Activated CD4-positive, alpha-beta T cell treated with anti-CD3 and anti-CD28 coated beads for 24 hours (primary cell): ENCODE data around the gene NMNAT1.
"Not testable (repeated sequence)": the region's sequence is repeated elsewhere in the genome, so short reads cannot be mapped to it uniquely, and the experiment has no call there.

Source experiments
- DNase-seq, 2 donors: peaks; one replicate each; pipeline ENCODE4 v3.0.0-alpha.2; 2020; ENCODE audit warnings: low read depth in 2 of 2

NMNAT1 gene

DNA sequence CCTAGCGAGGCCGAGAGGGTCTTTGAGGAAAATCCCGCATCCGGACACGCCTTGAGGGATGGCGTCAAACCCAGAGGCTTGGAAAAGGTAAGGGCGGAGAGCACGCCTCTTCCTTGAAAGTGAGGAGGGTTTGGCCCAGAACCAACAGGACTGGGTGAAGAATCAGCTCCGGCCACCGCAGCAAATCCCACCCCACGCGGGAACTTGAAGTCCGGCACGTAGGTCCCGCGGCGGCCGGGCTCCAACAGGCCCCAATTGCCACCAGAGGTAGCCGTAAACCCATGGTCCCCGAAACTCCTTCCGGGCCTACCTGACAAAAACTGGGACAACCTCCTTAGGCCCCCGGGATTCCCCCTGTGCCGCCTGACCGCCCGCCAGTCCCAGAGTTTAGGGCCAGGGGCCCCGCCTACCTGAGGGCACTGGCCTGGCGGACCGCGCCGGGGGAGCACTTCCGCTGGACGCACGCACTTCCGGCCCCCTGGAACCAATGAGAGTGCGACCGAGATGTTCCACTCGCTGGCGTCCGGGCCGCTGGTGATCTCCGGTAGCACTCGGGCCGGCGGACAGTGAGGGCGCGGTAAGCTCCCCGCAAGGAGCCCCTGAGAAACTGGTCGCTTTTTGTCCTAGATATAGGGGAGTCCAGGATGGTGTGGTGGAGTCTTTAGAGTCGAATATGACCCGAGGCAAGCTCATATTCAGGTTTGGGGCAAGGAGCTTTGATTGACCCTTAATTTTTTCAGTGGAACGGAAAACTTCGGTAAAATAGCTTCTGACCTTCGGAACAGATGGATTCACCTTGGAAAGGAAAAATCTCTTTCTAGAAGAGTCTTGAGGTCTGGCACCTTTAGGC, at the start of gene NMNAT1, which contains the start of gene LZIC:
Gene NMNAT1 (plus strand): TSS at position 537 of the 850 bp plus-strand sequence. CDS start 28,599 bp downstream, outside the sequence.
Gene LZIC (minus strand): TSS at position 453 of the 850 bp plus-strand sequence. CDS start 6,772 bp downstream, outside the sequence.
- DNase-seq: peak; percentile 86 to 89

DNA sequence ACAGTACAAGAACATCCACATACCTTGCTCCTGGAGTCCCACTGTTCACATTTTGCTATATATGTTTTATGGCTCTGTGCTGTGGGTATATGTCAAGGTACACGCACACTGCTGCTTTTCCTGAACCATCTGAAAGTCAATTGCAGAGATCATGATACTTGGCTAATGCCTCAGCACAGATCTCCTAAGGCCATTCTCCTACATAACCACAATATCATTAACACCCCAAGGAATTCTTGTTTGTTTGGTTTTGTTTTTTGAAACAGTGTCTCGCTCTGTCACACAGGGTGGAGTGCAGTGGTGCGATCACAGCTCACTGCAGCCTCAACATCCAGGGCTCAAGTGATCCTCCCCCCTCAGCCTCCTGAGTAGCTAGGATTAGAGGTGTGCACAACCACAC, 49.2 kb upstream of the NMNAT1 start:
- no peak for DNase-seq

DNA sequence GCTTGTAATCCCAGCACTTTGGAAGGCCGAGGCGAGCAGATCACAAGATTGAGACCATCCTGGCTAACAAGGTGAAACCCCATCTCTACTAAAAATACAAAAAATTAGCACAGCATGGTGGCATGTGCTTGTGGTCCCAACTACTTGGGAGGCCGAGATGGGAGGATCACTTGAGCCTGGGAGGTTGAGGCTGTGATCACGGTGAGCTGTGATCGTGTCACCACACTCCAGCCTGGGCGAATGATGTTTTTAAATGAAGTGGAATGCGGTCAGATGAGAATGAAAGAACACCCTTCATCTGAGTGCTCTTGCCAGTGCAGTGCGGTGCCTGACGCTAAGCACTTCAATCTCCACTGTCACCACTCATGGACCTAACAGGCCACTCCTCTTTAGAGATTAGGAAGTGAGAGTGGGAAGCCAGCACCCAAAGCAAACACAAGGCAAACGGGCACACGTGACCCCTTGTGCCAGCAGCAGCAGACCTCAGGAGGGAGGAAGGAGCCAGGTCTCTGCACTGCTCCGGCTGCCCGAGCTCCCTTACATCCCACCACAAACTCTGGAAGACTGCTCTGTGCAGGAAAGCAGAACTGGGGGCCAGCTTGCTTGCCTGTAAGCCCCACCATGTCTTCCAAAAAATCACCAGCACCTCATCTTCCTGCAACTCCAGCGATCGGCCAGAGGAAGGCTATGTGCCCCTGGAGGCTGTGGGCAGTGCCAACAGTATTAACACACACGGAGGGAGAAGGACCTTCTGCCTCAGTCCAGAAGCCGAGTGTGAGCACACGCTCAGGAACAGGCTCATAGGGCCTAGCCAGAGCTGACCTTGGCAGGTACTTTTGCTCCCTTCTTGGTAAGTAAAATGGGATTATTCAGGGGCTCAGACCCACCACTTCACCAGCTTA, 42.9 kb upstream of the NMNAT1 start:
- no peak for DNase-seq

DNA sequence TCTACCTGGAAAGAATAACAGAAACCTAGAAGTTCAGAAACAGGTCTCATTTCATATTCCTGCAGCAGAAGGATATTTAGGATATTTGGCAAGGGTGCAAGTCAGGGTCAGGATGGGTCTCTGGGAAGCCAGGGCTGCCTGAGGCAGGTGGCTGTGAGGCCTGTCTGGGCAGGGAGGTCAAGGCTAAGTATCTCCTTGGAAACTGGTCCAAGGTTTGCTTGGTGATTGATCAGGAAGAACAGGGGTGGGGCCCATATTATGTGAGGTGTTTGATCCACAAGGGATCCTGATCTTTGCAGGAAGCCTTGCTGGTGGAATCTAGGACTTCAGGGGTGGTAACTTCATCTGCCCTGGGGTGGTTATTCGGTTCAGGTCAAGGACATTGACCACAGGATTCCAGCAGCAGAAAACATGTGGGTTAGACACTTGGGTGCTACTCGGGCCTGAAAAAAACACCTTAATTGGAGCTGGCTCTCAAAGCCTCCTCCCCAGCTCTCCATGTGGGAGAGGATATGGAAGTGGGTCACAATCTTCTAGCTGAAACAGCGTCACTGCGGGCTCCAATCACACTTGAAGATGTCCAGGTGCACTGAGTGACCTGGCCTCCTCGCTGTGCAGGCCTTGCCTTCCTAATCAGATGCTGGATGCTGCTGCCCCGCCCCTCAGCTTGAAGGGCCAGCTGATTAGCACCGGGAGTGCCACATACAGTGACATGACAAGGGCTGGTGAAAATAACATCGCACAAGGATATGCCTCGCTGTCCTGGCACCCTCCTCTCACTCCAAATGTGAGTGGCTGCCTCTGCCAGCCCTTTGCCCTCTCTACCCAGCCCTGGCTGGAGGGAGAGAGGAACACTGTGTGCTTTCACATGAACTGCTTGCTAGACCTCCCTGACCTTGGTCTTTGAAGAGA, 41.9 kb upstream of the NMNAT1 start:
- no peak for DNase-seq

DNA sequence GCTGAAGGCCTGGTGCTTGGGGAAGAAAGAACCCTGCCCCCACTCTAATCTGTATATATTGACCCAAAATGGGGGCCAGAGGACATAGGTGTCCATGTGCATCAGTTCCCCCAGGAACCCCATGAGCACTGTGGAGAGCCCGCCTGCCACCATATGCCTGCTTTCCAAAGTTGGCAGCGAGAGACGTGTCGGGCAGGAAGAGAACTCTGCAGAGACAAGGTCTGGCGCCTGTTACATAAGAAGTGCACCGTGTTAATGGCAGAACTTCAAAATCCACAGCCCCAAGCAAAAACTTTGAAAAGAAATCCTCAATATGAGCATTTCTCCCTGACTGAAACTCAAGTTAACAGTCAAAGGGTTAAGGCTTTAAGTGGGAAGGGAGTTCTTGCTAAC, 41.2 kb upstream of the NMNAT1 start:
- DNase-seq: no peak

DNA sequence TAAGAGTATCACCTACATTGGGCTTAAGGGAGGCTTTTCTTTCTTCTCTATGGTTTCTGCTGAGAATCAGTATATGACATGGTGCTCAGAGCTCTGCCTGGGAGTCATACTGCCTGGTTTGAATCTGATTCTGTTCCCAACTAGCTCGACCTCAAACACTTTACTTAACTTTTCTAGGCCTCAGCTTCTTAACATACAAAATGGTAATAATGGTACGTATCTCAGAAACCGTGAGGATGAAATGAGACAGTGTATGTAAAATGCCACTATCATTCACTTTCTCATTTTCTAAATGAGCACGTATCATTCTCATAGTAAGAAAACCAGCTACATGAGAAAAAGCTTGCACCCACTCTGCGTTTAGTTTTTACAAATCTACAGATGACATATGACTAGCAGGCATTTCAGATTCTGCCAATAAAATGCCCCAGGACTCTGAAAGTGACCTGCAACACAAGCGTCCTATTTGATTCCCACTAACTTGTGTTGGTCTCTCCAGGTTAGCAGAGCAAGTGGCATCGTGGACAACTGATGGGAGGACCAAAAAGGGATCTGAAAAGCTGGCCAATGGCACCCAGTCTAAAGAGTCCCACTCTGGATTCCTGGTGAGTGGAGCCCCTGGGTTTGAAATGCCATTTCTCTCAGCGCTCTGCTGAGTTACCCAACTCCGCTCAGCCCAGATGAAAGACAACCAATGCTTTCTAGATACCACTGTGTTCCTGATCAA, 39.3 kb upstream of the NMNAT1 start:
- DNase-seq: no peak

DNA sequence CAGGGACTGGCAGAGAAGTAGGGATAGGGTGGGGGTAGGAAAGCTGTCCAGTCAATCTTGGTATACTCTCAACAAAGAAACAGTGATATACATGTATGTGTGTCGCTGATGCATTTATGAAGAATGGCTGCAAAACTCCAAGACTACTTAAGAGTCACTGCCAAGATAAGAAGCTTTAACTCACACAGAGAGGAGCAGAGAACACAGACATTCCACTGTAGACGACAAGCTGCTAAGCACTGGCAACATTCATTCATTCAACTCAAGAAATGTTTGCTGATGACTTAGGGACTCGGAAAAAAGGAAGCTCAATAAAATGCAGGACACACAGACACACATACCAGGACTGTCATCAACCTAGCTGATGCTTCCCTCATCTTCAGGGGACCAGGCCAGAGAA, 38.7 kb upstream of the NMNAT1 start:
- DNase-seq: no peak

DNA sequence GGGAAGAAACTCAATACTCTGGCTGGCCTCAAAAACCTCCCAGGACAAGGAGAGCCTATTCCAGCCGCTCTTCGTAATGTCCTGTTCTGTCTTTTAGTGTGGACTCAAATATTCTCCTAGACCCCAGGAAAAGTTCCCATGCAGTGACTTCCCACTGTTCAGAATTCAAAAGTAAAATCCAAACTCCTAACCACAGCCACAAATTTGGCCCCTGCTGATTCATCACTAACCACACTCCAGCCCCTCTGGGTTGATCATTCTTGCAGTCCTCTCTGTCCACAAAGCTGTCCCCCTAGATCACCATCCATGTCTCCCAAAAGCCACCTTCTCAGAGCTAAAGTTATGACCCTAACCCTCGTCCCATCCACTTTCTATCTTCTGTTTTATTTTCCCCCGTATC, 38.3 kb upstream of the NMNAT1 start:
- DNase-seq: no peak

DNA sequence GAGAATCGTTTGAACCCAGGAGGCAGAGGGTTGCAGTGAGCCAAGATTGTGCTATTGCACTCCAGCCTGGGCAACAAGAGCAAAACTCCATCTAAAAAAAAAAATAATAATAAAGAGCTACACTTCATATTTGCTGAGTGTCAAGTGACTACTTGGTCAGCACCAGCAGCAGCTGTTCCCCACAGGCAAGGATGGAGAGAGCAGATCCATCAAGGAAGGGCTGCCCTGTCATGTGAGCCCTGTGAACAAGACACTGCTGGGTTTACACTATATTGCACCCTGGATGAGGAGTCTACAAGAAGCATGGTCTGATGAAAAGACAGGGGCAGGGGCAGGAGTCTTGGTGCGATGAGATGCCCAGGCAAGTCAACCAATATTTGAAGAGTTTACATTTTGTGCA, 36.8 kb upstream of the NMNAT1 start:
- no peak for DNase-seq

DNA sequence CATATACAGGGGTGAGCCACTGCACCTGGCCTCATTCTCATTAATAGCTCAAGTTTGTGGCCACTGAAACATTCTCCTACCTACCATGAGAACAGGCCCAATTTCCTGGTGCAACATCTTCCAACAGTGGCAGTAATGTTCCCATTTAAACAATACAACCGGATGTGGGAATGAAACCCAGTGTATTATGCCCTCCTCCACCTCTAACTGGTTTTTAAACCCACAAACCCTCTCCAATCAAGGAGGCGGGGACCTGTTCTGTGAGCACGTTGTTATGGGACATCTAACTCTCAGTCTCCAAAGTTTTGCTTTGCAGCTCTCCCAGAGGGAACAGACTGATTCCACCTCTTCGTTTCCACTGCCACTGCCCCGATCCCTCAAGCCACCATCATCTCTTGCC, 35.8 kb upstream of the NMNAT1 start:
- DNase-seq: no peak

DNA sequence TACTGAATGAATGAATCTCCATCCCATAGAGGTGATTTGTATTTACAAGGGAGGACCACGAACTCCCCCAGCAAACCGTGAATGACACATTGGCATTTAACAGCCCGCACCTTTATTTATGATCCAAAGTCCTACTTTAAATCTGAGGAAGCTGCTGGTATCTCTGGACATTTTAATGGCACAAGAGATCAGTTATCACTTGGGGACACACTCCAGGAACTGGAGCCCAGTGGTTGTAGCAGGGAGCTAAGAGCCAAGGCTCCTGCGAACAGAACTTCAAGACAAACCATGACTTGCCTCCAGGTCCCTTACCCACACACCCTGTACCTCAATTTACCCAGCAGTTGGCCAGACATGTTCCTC, 34.4 kb upstream of the NMNAT1 start:
- DNase-seq: no peak

DNA sequence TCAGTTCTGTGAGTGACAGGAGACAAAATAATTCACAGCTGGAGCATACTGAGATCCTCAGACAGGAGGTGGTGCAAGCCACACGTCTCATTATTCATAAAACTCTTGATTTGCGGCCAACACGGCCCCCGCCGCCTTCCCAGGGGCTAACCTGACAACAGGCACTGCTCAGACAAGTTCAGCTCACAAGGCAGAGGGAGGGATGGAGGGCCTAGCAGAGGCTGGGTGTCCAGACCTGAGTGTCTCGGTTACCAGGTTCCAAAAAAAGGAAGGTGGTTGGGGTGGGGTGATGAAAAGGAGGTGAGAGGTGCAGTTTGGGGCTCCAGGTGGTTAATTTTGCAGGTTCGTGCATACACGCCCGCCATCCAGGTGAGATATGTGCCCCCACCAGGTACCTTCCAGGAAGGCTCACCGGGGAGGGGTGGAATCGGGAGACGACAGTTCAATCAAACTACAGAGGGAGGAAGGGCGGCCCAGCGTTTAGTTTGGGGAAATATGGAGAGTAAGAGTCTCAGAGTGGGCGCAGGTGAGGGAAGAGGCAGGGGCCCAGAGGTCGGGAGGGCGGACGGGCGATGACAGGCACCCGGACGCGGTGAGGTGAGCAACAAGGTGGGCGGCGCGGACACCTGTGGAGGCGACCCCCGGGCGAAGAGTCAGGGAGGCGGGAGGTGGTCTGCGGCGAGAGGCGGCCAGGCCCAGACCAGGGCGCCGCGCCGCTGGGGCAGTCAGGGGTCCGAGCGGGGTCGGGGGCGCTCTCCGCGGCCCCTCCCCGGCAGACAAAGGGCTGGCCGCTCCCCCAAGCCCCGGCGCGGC, 33.8 kb upstream of the NMNAT1 start:
- DNase-seq: peak in 1 of 2 donors; percentile 11

DNA sequence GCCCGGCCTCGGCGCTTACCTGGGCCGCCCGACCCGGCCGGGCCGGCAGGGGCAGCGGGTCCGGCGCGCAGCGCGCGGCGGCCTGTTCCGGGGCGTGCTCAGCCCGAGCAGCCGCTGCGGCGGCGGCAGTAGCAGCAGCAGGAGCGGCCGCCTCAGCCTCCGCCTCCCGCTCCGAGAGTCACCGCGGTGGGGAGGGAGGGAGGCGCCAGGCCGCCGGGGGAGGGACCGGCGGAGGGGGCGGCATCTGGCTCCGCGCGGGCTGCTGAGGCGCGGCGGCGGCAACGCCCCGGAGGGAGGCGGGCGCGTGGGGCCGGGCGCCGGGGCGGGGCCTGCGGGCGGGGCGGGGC, 33.2 kb upstream of the NMNAT1 start, which contains the start of gene CTNNBIP1:
Gene CTNNBIP1 (minus strand): TSS at position 194 of the 347 bp plus-strand sequence. CDS start 38,205 bp downstream, outside the sequence.
- DNase-seq: no peak

DNA sequence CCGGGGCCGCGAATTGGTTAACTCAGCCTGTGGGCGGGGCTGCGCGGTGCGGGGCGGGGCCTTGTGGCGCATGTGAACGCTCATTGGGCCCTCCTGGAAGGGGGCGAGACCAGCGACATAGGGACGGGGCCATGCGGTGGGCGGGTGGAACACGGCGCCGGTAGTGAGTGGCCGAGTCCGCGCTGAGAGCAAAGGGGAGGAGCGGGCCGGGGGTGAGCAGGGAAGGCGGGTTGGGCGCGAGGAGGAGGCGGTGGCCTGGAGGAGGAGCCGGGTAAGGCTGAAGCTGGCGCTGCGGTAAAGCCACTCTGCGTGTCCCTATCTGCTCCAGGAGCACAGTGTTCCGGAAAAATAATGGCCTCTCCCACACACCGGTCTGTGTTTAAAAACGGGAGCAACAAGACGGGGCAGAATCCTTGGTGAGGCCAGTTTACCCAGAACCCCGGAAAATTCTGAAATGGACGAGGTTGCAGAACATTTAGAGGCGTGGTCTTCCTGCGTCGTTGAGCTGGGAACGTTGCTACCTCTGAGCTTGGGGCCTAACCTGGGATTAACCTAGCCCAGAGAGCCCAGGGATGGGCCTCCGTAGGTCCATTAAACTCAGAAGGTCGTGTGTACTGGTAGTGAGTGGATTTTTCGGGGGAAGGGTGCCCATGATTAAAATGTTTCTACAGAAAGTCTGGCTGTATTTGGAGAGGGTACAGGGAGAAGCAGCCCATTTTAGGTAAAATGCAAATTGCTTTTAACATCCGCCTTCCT, 32.7 kb upstream of the NMNAT1 start:
- DNase-seq: peak; percentile 100

DNA sequence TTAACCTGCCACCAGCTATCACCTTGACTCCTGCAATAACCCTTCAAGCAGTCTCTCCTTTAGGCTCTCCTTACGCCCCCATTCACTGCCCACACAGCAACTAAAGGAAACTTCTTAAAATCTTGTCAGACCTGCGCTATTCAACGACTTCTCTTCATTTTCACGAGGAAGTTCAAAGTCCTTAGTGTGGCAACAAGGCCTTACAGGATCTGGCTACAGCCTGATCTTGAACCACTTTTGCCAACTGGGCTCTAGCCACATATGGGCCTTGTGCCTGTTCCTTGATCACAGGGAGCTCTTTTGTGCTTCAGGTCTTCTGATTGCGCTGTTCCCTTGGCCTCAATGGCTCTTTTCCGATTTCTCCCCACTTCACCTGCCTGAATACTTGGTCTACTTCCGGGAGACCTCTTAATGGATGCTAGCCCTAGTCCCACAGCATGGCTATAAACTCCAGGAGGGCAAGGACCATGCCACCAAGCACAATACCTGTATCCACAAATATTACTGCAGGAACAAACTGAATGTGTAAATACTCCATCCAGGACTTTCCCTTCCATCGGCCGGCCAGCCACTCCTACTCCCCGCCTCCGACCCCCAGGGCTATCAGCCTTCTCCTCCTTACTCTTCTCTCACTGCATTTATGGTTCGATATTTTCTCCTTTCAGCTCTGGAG, 30.9 kb upstream of the NMNAT1 start:
- DNase-seq: no peak

DNA sequence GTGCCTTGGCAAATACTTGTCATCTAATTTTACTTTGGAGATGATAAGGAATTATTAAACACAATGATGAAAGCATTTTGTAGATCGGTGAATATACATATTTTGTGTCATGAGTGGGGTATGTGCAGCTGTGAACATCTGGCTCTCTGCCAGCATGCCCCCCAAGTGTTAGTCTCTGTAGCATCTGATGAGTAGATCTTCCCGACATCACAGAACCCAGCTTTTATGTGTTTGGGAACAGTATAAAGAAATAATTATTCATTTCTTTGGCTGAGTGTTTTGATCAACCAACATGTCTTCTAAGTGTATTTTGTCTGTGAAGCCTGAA, 28.7 kb upstream of the NMNAT1 start:
- DNase-seq: no peak

DNA sequence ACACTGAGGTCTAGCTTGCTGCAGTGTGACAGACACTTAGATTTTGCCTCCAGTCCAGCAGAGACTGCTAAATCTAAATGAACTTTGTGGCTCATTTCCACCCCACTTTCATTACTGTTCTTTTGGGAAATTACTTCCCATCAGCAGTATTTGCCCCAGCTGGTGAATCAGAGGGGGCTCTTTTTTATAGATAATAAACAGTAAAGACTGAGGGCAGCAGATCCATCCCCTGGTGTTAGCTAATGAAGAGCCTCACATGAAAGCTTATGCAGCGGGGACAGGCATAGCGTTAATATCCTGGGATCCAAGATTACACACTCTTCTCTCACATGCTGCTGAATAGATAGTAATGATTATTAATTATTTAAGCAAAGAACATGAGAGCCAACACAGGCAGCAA, 26.8 kb upstream of the NMNAT1 start:
- no peak for DNase-seq

DNA sequence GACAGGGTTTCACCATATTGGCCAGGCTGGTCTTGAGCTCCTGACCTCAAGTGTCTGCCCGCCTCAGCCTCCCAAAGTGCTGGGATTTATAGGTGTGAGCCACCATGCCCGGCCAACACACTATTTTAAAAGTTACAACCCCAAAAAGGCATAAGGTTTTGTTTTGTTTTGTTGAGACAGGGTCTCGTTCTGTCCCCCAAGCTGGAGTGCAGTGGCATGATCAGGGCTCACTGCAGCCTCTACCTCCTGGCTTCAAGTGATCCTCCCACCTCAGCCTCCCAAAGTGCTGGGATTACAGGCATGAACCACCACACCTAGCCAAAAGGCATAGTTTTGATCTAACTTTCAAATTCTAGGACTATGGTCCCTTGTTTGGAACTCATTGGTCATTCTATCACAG, 25.8 kb upstream of the NMNAT1 start:
- DNase-seq: not testable (repeated sequence)

DNA sequence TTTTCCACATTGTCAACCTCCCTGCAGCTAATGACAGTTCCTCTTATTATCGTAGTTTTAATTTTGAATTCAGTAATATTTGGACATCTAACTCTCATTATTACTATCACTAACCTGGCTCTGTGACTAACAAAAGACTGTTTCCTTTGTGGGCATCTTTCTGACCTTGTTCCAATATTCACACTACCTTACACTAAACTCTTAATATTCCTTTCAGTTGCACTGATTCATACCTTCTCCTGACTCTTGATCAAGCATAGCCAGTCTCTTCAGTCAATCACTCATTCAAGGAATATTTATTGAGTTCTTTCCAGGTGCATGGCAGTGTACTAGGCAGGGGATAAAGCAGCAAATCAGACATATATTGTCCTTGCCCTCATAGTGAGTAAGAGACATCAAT, 25.4 kb upstream of the NMNAT1 start:
- DNase-seq: no peak
